ENCODE data around the gene HCN2. TPM values are rescaled to one million over a fixed set of nuclear protein-coding genes. Genes with fewer than 3 reads are reported as not detected.

The HCN2 gene
- total and polyA plus RNA-seq, 2 of the 8 experiments (the other 6 are each of a cell fraction or from before 2014, with no cell fraction given), result 1.0 to 4.0 TPM

- no peak for TF ChIP-seq E2F6 (IDR thresholded peaks at IDR 0.05)
- no peak for TF ChIP-seq GABPA (IDR thresholded peaks at IDR 0.05; ENCODE audit: borderline replicate concordance, insufficient read depth, low read length)
- TF ChIP-seq CHD7 (IDR thresholded peaks at IDR 0.05; ENCODE audit: insufficient replicate concordance, low read length), result no peak
- no peak for TF ChIP-seq HDAC2 (IDR thresholded peaks at IDR 0.05; ENCODE audit: borderline replicate concordance in 1 of 2, low read depth in 2 of 2, low read length in 2 of 2)
- no peak for TF ChIP-seq SP2 (IDR thresholded peaks at IDR 0.05; ENCODE audit: low read length)
These were observed 63.7 kb downstream of the HCN2 start (continued) for GRCh38 chr19:653425-653824.
